Left colon (tissue), 2 donors: ENCODE measurements around the gene TPSD1. TPM values are rescaled to one million over a fixed set of nuclear protein-coding genes. Genes with fewer than 3 reads are reported as not detected.
"Not testable (repeated sequence)": the region's sequence is repeated elsewhere in the genome, so short reads cannot be mapped to it uniquely, and the experiment has no call there.

ENCODE experiments used
- ATAC-seq: fragments of 200-7000 bp; cut with Tn5 transposase; one replicate; pipeline ENCODE4 v1.9.1; 2020; ENCODE audit warnings: mild to moderate bottlenecking, moderate library complexity
- DNase-seq, 2 donors: peaks; one replicate each; pipeline ENCODE4 v3.0.0-alpha.2; 2020
- intact Hi-C, 2 donors: fragments of 100-400 bp; cut with DNase I in 1 of 2; cut with micrococcal nuclease in 1 of 2; formaldehyde crosslinking; loops; one replicate each; pipeline versions ENCODE4 v1.11.2 to v1.14.0; 2022; cut with DNase I, micrococcal nuclease
- total RNA-seq, 2 donors: library from RNA; stranded (reverse); fragmentation: NEBNext Ultra II Directional; extraction: Animal tissue kit (Norgen Biotek cat#: 25700); gene quantifications; one replicate each; pipeline ENCODE4 v1.2.1, GENCODE V29; 2021
- donor health status: DM: no; HTN: no; CAD: no.
- donor health status: DM: yes; HTN: yes; CAD: no.

Gene TPSD1
- total RNA-seq, 2 donors from 2014 or later: 0.18 to 2.8 TPM

DNA sequence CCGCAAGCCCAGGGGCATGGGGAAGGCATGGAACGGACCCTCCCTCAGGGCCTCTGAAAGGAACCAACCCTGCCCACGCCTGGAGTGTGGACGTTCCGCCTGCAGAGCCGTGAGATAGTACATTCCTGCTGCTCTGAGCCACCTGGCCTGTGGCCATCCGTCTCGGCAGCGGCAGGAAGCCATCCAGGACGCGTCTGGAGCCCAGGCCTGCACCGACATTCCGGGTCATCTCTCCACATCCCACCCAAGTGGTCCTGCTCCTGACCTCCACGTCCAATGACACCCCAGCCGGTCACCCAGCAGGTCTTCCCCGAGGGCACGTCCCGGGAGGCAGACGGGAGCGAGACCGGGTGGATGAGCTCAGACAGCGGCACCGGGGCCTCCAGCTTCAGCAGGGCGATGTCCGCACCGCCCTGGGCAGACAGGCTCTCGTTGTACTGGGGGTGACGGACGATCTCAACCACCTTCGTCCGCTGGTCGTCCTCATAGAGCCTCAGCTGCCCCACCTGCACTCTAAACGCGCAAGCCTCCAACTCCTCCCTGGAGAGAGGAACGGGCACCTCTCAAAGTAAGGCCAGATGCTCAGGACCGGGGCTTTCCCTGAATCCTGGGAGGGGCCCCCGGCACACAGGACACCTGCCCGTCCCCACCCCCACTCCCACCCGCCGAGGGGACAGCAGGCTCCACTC lies 32.3 kb downstream of the TPSD1 start:
- DNase-seq: no peak
- intact Hi-C loops: no loop called here
- ATAC-seq: no peak

- DNase-seq: no peak
- intact Hi-C loops: no loop called here
- no peak for ATAC-seq
Measured at GRCh38 chr16:1288813-1289476, 33.1 kb downstream of the TPSD1 start.

- DNase-seq (no peak), ATAC-seq (no peak)
- intact Hi-C loops: no loop called here
Measured at GRCh38 chr16:1289477-1289866, 33.6 kb downstream of the TPSD1 start.

DNA sequence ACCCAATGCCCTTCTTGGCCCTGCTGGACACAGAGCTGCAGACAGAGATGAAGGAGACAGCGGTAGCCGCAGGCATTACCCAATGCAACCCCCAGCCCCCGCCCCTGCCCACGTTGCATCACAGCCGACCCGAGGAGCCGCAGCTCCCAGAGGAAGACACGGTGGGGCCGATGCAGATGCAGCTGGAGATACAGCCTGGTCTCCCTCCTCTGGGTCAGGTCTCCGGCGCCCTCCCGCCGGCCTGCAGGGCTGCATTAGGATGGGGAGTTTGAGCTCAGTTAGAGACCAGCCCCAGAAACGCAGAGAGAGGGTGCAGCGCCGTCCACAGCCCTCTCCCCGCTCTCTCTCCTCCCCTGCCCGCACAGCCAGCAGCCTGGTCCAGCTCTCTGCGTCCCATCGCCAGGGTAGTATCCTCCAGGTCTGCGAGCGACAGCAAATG lies 34.2 kb downstream of the TPSD1 start:
- intact Hi-C loops: no loop called here
- no peak for DNase-seq
- no peak for ATAC-seq

- intact Hi-C loops: no loop called here
- DNase-seq: no peak
- ATAC-seq: peak; percentile 67
Measured at GRCh38 chr16:1290860-1291575, 35.1 kb downstream of the TPSD1 start.

- no peak for DNase-seq
- intact Hi-C loops: no loop called here
- ATAC-seq: peak; percentile 38
Measured at GRCh38 chr16:1291576-1291974, 35.7 kb downstream of the TPSD1 start.

DNA sequence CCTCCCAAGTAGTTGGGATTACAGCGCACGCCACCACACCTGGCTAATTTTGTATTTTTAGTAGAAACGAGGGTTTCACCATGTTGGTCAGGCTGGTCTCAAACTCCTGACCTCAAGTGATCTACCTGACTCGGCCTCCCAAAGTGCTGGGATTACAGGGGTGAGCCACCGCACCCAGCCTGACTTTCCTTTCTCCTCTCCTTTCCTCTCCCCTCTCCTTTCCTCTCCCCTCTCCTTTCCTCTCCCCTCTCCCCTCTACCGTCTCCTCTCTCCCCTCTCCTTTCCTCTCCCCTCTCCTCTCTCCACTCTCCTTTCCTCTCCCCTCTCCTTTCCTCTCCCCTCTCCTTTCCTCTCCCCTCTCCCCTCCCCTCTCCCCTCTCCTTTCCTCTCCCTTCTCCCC lies 36.3 kb downstream of the TPSD1 start:
- intact Hi-C loops, DNase-seq, ATAC-seq: not testable (repeated sequence)

- intact Hi-C loops, DNase-seq, ATAC-seq: not testable (repeated sequence)
Measured at GRCh38 chr16:1292808-1293207, 36.9 kb downstream of the TPSD1 start.

GRCh38 chr16:1293921-1294656 lies 38.2 kb downstream of the TPSD1 start:
- intact Hi-C loops: no loop called here
- DNase-seq (no peak), ATAC-seq (no peak)

- no peak for ATAC-seq
- intact Hi-C loops: no loop called here
Measured at GRCh38 chr16:1295465-1295864, 39.6 kb downstream of the TPSD1 start.

DNA sequence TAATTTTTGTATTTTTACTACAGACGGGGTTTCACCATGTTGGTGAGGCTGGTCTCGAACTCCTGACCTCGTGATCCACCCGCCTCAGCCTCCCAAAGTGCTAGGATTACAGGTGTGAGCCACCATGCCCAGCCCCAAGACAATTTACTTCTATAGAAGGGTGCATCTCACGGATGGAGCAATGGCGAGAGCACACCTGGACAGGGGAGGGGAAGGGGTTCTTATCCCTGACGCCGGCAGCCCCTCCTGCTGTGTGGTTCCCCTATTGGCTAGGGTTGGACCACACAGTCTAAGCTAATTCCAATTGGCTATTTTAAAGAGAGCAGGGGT lies 40.8 kb downstream of the TPSD1 start:
- ATAC-seq, intact Hi-C loops, DNase-seq: not testable (repeated sequence)

More at GRCh38 chr16:1295465-1295864, 39.6 kb downstream of the TPSD1 start:
- DNase-seq: no peak

DNA sequence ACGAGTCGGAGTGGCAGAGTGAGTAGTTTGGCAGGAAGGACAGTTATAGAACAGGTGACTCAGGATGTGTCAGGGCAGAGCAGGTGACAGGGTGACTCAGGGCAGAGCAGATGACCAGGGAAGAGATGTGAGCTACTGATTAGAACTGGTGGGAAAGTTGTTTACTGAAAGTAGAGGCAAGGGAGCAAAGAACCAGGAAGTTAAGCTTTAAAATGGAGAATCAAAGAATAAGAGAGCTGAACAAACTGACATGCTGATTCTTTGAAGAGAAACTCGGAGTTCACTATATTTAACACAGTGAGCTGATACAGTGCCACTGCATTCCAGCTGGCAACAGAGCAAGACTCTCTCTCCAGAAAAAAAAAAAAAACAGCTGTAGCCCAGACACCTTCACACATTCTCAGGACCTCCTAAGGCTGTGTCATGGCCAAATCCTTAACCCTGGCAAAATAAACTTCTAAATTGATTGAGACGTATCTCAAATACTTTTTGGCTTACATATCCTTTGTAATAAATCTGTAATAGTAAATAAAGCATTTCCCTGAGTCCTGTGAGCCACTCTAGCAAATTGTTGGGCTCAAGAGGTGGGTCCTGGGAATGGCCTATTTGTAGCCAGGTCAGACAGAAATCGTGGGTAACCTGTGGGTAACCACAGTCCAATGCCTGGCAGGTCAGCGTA lies 41.3 kb downstream of the TPSD1 start:
- peak; percentile 77 for ATAC-seq
- intact Hi-C loops: no loop called here
- DNase-seq: peak in 1 of 2 donors; percentile 67

- no peak for ATAC-seq
- intact Hi-C loops: no loop called here
- no peak for DNase-seq
Measured at GRCh38 chr16:1298406-1298805, 42.5 kb downstream of the TPSD1 start.

DNA sequence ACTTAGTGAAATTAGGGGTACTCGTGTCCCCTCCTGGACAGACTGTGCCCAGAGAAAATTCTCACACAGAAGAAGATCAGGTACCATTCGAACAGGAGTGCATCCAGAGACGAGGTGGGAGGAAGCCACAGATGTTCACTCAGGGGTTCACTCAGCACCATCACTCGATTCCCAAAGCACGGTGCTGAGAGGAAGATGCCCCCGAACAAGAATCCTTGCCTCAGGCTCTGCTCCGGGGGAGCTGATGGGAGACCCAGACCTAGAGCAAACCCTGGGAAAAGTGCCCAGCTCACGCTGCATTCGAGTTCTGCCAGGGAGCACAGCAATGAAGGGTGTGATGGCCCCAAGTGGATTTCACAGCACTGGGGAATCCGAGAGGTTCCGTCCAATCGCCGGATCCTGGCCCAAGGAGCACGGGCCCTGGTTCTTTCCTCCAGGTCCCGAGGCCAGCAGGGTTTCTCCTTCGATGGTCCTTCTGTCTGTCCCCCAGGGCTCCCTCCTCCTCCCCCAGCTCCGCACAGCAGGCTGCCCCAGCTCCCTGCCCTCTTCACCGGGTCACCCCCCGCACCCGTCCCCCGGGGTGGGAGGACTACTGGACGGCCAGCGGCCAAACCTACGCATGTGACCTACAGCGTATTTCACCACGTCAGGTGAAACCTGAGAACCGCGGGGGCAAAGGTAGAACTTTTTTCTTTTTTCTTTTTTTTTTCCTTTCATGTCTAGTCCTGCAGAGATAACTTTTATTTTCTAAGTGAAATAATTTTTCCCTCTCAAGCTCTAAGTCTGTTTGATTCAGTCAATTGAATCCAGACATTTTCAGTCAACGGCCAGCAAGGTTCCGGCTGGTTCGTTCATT lies 43.4 kb downstream of the TPSD1 start:
- peak; percentile 40 to 58 for DNase-seq
- peak; percentile 19 for ATAC-seq
- intact Hi-C loops: no loop called here

GRCh38 chr16:1299868-1300203 lies 44.0 kb downstream of the TPSD1 start:
- intact Hi-C loops: no loop called here
- ATAC-seq (no peak), DNase-seq (no peak)

DNA sequence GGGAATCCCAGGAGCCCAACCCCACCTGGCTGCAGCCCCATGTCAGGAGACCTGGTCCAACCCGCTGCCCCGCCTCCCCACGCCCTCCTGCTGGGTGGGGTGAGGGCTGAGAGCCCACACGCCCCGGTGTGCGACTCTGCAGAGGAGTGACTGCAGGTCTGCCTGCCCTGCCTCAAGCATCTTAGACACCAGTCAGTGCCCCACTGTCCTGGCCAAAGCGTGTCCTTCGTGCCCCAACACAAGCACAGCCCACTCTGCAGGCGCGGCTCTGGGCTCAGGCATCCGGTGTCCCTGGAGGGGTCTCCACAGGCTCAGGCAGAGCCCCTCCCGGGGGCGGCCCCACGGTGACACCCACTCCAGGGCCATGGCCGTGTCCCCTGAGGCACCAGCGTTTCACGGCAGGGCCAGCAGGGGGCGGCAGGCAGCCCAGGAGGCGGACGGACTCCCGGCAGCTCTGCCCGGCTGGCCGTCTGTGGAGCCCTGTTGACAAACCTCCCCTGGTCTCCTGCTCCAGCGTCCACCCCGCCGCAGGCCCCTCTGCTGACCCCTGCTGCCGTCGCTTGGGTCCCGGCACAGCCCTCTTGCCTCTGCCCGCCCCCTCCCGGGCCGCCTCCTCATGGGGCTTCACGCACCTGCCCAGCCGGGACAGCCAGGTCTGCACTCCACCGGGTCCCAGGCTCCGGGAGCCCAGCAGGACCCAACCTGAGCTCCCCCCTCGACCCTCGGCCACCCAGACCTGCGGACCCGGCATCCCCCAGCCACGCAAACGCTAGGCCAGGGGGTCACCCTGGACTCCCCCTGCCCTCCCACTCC lies 45.0 kb downstream of the TPSD1 start:
- DNase-seq (peak; percentile 62 to 80), ATAC-seq (peak; percentile 62)
- intact Hi-C loops: no loop called here

- intact Hi-C loops: no loop called here
- DNase-seq: no peak
- ATAC-seq: no peak
Measured at GRCh38 chr16:1301562-1301961, 45.7 kb downstream of the TPSD1 start.
